GM12873 (cell line): ENCODE results near the gene HECTD4.

Source experiments
- CTCF ChIP-seq: IDR thresholded peaks from 2 replicates; pipeline ENCODE4 v1.5.1; 2012; ENCODE audit warnings: low read depth, mild to moderate bottlenecking, moderate library complexity, low read length, control low read depth; ENCODE audit not compliant: insufficient read depth; ENCODE audit errors: missing control alignments

The HECTD4 gene

GRCh38 chr12:112192475-112192874 is 189.8 kb downstream of the HECTD4 start:
- no peak for TF ChIP-seq CTCF

DNA sequence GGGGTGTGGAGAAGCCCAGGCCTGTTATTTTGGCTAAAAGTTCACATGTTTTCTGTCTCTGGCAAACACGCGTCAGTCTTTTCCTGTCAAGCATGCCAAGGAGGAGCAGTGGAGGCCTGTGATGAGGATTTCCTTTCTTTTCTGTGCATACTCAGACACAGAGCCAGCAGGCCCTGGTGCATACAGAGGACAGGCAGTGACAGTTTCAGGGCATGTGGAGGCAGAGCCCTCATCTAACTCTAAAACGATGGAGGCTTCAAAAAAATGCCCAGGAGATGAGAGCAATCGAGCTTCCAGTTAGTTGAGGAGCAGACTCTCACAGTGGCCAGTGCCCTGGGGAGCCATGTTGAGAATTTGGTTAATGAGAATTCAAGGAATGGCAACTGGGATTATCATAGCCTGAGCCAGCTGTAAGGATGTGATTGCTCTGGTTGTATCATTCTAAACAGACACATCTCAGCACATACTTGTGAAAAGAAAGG is 190.3 kb downstream of the HECTD4 start:
- TF ChIP-seq CTCF, result no peak

DNA sequence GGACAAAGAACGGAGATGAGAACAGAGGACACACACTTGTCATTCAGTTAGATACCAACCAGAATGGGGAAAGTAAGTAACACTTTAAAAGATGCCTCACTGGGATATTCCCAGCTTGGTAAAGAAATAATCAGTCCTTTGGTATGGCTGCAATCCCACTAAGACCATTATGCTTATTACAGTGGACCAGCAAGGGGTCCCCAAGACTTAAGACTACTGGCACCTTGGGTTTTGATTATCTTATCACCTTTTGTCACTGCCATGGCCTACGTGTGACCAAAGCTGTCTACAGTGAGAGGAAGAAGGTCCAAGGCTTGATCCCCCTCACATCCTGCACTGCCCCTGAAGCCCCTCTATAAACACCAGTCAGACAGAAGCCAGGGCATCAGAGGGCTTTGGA is 191.0 kb downstream of the HECTD4 start:
- no peak for TF ChIP-seq CTCF

DNA sequence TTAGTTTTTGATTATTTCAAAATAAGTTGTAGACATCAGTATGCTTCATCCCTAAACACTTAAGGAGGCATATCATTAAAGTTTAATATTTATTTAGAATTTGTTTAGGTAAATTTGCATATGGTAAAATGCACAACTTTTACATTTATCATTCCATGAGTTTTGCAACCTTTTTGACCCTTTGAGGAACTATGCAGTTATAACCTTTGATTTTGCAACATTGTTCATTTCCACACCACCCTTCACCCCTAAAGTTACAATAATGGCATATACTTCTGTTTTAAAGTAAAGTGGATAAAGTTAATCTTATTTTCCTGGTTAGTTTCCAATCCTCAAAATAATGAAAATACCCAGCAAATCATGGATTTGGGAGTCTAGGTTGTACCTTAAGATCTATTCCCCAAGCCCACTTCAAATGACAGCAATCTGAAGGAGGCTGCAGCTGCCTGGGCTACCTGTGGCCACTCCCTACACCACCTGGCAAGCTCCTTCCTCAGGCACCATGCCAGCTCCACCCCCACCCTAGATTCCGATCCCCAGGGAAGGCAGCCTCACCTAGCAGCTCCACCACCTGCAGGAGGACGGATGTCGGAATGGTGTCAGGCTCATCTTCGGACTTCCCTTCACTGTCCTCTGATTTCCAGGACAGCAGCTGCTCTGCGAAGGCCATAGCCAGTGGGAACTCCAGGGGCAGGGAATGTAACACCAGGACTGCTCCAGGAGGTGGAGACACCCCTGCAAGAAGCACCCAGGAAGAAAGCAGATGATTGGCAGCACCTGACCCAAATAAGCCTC is 191.8 kb downstream of the HECTD4 start:
- TF ChIP-seq CTCF, result no peak

DNA sequence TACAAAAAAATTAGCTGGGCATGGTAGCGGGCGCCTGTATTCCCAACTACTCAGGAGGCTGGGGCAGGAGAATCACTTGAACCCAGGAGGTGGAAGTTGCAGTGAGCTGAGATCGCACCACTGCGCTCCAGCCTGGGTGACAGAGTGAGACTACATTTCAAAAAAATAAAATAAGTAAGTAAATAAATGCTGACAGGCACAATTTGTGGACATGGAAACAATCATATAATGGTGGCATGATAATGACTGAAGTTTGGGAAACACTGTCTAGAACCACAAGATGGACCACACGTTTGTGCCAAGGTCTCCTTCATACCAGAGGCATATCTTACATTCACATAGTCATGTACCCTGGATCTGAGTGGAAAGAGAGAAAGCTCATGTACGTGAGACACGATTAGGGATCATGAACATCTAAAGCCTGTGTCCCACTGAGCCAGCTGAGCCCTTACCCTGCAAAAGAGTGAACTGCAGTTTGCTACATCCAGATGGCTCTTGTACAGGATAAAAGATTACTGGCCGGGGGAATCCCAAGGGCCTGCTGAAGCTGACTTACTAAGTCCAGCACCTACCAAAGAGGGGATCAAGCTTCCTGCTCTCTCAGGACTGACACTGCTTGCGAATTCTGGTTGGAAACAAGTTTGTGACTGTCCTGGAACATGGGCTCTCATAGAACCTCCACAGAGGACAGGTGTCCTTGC is 194.0 kb downstream of the HECTD4 start:
- TF ChIP-seq CTCF, result no peak

DNA sequence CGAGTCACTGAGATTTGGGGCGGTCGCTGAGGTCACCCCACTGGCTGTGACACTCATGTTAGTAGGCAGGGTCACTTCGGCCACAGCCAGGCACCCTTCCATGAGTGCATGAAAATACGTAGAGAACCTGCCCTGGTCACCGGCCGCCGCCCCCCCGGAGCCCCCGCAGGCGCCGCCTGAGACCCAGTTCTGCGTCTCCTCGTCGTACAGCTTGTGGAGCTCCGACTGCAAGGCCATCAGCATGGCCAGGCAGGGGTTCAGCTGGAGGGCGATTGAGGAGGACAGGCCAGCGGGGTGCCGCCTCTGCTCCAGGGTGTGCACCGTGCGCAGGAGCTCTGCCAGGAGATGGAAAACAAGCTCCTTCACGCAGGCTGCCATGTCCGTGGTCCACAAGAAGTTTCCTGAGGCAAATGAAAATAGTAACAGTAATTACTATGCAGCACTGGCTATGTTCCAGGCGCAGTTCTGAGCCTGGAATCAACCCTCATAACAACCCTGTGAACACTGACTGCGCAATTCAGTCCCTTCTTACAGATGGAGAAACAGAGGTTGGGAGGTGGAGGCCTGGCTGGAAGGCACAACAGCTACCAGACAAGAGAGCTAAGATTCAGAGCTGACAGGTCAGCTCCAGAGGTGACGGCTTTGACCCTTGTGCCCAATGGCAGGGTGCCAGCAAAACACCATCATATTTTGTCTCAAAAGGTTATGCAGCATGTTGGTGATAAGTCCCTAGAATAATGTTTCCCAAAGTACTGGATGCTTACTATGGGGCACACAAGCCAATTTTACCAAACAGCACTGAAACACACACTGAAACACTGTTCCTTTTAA is 196.9 kb downstream of the HECTD4 start:
- TF ChIP-seq CTCF, result no peak
